ENCODE results near the gene CLCF1. TPM values are rescaled to one million over a fixed set of nuclear protein-coding genes. Genes with fewer than 3 reads are reported as not detected.
A peak's percentile ranks its signal among the peaks of the same experiment; 100 is the strongest.

The CLCF1 gene
- total and polyA plus RNA-seq, 10 of the 15 experiments (the other 5 are each of a cell fraction or from before 2014, with no cell fraction given), result 0.16 to 2.1 (median 0.63) TPM; not detected in 1

GRCh38 chr11:67421430-67422031, 48.1 kb upstream of the CLCF1 start:
- H4K20me1 ChIP-seq (ENCODE audit: control insufficient read depth, insufficient read depth), result no peaks in the 10 kb centered on the region
- H3K36me3 ChIP-seq (ENCODE audit: control insufficient read depth in 2 of 2, insufficient read depth in 2 of 2, low read length in 1 of 2), result no peaks in the 10 kb centered on the region
- WGBS (ENCODE audit: insufficient coverage, insufficient replicate concordance, low lambda C conversion rate, missing lambda C conversion rate), result 61% methylated on average over 17 of the region's 22 CpGs
- H3K9ac ChIP-seq (ENCODE audit: control insufficient read depth, insufficient read depth, low read length), result no peak overlapping the region
- peak overlapping the region; percentile 55; the same call in 1 of the 2 replicates for H3K4me3 ChIP-seq
- ChIA-PET POLR2A (interaction anchor here (0.6 to 3.9 kb wide), 5 partner anchors 16 to 67 kb away, joined by 3 to 28 read pairs (median 13); partner anchors contain the start of genes PPP1CA, PTPRCAP and TBC1D10C), SMC1A (ENCODE audit: uncharacterized antibody, unreplicated experiment) (interaction anchor here (0.6 to 1.5 kb wide), 2 partner anchors 9 to 38 kb away, joined by 3 read pairs; no protein-coding TSS in a partner anchor), RAD21 (ENCODE audit: unreplicated experiment) (interaction anchor here (1.2 to 2.4 kb wide), 4 partner anchors 16 to 68 kb away, joined by 3 to 8 read pairs (median 6); partner anchors contain the start of genes POLD4 and PPP1CA), CTCF (no interaction called here)
- no peak for TF ChIP-seq IKZF1 (conservative IDR thresholded peaks at IDR 0.05)
- no peak for TF ChIP-seq ESRRA (IDR thresholded peaks at IDR 0.05; ENCODE audit: low read length)
- no peak for TF ChIP-seq BCL3 (IDR thresholded peaks at IDR 0.05; ENCODE audit: borderline replicate concordance, insufficient read depth, low read depth, low read length, poor library complexity, severe bottlenecking)
- TF ChIP-seq BHLHE40 (IDR thresholded peaks at IDR 0.05; ENCODE audit: borderline replicate concordance in 1 of 2, low read depth in 2 of 2, low read length in 1 of 2), result 0 out of 4 replicates have a peak, but pooled peaks of 1 of the 2 experiments have one; percentile 9
- 0 out of 2 replicates have a peak, but pooled peaks have one; percentile 13 for TF ChIP-seq HDGF (IDR thresholded peaks at IDR 0.05)
- TF ChIP-seq NR2C1 (IDR thresholded peaks at IDR 0.05), result no peak
- H3K4me1 ChIP-seq (ENCODE audit: control insufficient read depth, insufficient read depth, low read length), result peaks cover 2% of the 10 kb centered on the region; the same call in 1 of the 2 replicates
- no peaks in the 10 kb centered on the region for H3K79me2 ChIP-seq (ENCODE audit: control insufficient read depth, insufficient read depth, low read length)
- H3K4me2 ChIP-seq (ENCODE audit: control insufficient read depth, insufficient read depth), result peak overlapping the region; percentile 84
- no peak overlapping the region for H3K27ac ChIP-seq (ENCODE audit: control insufficient read depth, insufficient read depth)
- ATAC-seq, result no peak
- no peak for DNase-seq (ENCODE audit: low read depth, low spot score)
- intact Hi-C loops (cut with micrococcal nuclease; ENCODE audit: unreplicated experiment), result no loop called here
- H2AFZ ChIP-seq (ENCODE audit: control insufficient read depth, low read depth, low read length), result peak overlapping the region; percentile 59; the same call in 1 of the 2 replicates
- no peak for FAIRE-seq
- no peaks in the 10 kb centered on the region; a peak in 1 of 4 replicates for H3K27me3 ChIP-seq (replicated peaks in 1 of 2; ENCODE audit: control insufficient read depth in 2 of 2, insufficient read depth in 2 of 2, low read length in 1 of 2)
- in situ Hi-C loops (cut with MboI), result no loop called here
- H3K9me3 ChIP-seq (replicated peaks; ENCODE audit: control insufficient read depth, insufficient read depth, low read length), result no peaks in the 10 kb centered on the region
- BruUV-seq (replicated peaks), result no TSS peak
